PC-9 (cell line): Measurements from ENCODE around the gene HTRA2.

ENCODE experiments used
- CTCF ChIP-seq: fragments of 200-600 bp; sonication (generic); conservative IDR thresholded peaks from 2 replicates; pipeline ENCODE4 v1.6.1; 2017; ENCODE audit warnings: mixed run types, antibody characterized with exemption, mild to moderate bottlenecking, moderate library complexity
- EZH2 ChIP-seq: fragments of 200-600 bp; sonication (generic); IDR thresholded peaks from 2 replicates; pipeline ENCODE4 v1.8.0; 2017; ENCODE audit warnings: antibody characterized with exemption, low read depth

GRCh38 chr2:74524005-74524404, 5.7 kb upstream of the HTRA2 start:
- no peak for TF ChIP-seq CTCF
- no peak for TF ChIP-seq EZH2
